22Rv1 (cell line): ENCODE data around the gene KCNAB1.

ENCODE experiments used
- ZFX ChIP-seq: fragments of 450-650 bp; IDR thresholded peaks from 2 replicates; pipeline ENCODE4 v1.6.1; 2017; ENCODE audit warnings: antibody characterized with exemption, borderline replicate concordance
- TF ChIP-seq, protein P1 (sequence below): fragments of 450-650 bp; IDR thresholded peaks from 2 replicates; pipeline ENCODE4 v1.5.1; 2017; ENCODE audit warnings: mild to moderate bottlenecking

DNA sequence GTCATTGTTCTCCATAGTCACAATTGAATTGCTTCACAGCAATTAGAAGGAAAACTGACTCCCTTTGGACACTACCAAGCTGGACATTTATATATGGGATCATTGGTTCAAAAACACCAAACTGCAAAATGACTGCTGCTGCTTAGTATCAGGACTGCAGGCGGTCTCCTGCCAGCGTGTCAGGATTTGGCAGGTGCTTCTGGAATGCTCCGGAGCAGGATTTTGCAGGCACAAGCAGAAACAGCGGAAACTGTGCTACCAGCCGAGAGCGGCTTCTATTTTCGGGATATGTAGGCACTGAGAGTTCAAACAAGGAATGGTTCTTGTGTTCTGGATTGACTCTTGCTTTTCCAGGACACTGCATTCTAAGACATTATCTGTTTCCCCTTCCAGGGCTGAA lies 339.1 kb downstream of the KCNAB1 start:
- TF ChIP-seq, protein P1, sequence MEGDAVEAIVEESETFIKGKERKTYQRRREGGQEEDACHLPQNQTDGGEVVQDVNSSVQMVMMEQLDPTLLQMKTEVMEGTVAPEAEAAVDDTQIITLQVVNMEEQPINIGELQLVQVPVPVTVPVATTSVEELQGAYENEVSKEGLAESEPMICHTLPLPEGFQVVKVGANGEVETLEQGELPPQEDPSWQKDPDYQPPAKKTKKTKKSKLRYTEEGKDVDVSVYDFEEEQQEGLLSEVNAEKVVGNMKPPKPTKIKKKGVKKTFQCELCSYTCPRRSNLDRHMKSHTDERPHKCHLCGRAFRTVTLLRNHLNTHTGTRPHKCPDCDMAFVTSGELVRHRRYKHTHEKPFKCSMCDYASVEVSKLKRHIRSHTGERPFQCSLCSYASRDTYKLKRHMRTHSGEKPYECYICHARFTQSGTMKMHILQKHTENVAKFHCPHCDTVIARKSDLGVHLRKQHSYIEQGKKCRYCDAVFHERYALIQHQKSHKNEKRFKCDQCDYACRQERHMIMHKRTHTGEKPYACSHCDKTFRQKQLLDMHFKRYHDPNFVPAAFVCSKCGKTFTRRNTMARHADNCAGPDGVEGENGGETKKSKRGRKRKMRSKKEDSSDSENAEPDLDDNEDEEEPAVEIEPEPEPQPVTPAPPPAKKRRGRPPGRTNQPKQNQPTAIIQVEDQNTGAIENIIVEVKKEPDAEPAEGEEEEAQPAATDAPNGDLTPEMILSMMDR: no peak
- TF ChIP-seq ZFX: no peak
